HL-60 (cell line): ENCODE results near the gene GNPTAB.

Source experiments
- POLR2AphosphoS5 ChIP-seq: IDR thresholded peaks from 2 replicates; pipeline ENCODE4 v1.6.1; 2012; ENCODE audit warnings: low read depth
- TF ChIP-seq, protein P1 (sequence below): IDR thresholded peaks from one replicate; pipeline ENCODE4 v1.5.1; 2011; ENCODE audit warnings: low read length, control low read depth, inconsistent platforms; ENCODE audit not compliant: insufficient read depth

DNA sequence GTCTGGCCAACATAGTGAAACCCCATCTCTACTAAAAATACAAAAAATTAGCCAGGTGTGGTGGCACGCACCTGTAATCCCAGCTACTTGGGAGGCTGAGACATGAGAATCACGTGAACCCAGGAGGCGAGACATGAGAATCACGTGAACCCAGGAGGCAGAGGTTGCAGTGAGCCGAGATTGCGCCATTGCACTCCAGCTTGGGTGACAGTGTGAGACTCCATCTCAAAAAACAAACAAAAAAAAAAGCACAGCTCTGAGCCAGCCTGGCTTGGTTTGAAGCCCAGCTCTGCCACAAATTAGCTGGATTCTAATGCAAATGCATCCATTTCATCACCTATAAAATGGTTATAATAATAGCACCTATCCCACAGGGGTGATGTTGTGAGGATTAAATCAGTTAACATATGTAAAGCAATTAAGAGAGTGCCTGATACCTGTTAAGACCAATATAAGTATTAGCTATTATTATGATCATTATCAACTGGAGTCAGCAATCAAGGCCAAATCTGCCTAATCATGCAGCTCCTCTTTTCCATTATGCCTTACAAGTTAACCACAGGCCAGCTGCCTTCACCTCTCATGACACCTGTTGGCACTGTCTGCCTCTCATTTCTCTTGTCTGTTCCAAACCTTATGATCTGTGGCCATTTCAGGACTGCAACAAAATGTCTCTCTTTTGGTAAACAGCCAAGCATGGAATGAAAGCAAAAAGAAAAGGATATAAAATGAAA lies 2.1 kb downstream of the GNPTAB start:
- TF ChIP-seq, protein P1, sequence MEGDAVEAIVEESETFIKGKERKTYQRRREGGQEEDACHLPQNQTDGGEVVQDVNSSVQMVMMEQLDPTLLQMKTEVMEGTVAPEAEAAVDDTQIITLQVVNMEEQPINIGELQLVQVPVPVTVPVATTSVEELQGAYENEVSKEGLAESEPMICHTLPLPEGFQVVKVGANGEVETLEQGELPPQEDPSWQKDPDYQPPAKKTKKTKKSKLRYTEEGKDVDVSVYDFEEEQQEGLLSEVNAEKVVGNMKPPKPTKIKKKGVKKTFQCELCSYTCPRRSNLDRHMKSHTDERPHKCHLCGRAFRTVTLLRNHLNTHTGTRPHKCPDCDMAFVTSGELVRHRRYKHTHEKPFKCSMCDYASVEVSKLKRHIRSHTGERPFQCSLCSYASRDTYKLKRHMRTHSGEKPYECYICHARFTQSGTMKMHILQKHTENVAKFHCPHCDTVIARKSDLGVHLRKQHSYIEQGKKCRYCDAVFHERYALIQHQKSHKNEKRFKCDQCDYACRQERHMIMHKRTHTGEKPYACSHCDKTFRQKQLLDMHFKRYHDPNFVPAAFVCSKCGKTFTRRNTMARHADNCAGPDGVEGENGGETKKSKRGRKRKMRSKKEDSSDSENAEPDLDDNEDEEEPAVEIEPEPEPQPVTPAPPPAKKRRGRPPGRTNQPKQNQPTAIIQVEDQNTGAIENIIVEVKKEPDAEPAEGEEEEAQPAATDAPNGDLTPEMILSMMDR: no peak
- no peak for TF ChIP-seq POLR2AphosphoS5
